PFSK-1 (cell line): ENCODE results near the gene HIBCH.

ENCODE experiments used
- POLR2AphosphoS5 ChIP-seq: IDR thresholded peaks from 2 replicates; pipeline ENCODE4 v1.6.1; 2012; ENCODE audit warnings: low read depth, mild to moderate bottlenecking, control low read depth, low read length, moderate library complexity
- SIN3A ChIP-seq: IDR thresholded peaks from 2 replicates; pipeline ENCODE4 v1.6.1; 2012; ENCODE audit warnings: mild to moderate bottlenecking, low read length, moderate library complexity, borderline replicate concordance; ENCODE audit not compliant: insufficient read depth
- TAF1 ChIP-seq: IDR thresholded peaks from 2 replicates; pipeline ENCODE4 v1.6.1; 2012; ENCODE audit warnings: low read length, control low read depth, borderline replicate concordance; ENCODE audit not compliant: insufficient read depth

GRCh38 chr2:190311893-190312634, 7.6 kb downstream of the HIBCH start:
- no peak for TF ChIP-seq POLR2AphosphoS5
- TF ChIP-seq TAF1 = no peak
- no peak for TF ChIP-seq SIN3A
